Ovary (tissue), 9 donors: ENCODE measurements around the gene SMAD9. TPM values are rescaled to one million over a fixed set of nuclear protein-coding genes. Genes with fewer than 3 reads are reported as not detected.

Experiments
- DNase-seq, 5 donors: peaks; one replicate each; pipeline ENCODE4 v3.0.0-alpha.2; 2019 to 2020
- H3K27ac ChIP-seq, 2 donors: fragments of 200-600 bp; one replicate each; pipeline versions ENCODE4 v1.5.1 to v1.8.0; 2019 to 2022
- H3K27me3 ChIP-seq: fragments of 200-600 bp; one replicate; pipeline ENCODE4 v1.8.0; 2022
- H3K36me3 ChIP-seq: fragments of 200-600 bp; sonication (generic); one replicate; pipeline ENCODE4 v1.5.1; 2019
- H3K4me1 ChIP-seq: one replicate; pipeline ENCODE4 v1.8.1; 2013; ENCODE audit warnings: mild to moderate bottlenecking, moderate library complexity; ENCODE audit not compliant: insufficient read depth
- H3K4me3 ChIP-seq: fragments of 200-600 bp; sonication (generic); one replicate; pipeline ENCODE4 v1.5.1; 2017
- H3K9me3 ChIP-seq, 2 donors: fragments of 200-600 bp in 1 of 2; sonication (generic) in 1 of 2; one replicate each; pipeline versions ENCODE4 v1.5.1 to v1.8.1; 2013 to 2019; ENCODE audit warnings: mild to moderate bottlenecking in 1 of 2, moderate library complexity in 1 of 2
- EP300 ChIP-seq: sonication (generic); formaldehyde crosslinking; IDR thresholded peaks from one replicate; pipeline ENCODE4 v1.6.1; 2017; ENCODE audit warnings: antibody characterized with exemption
- POLR2A ChIP-seq: fragments of 450-650 bp; IDR thresholded peaks from one replicate; pipeline ENCODE4 v1.6.1; 2017; ENCODE audit warnings: antibody characterized with exemption, mild to moderate bottlenecking, moderate library complexity
- WGBS, 3 donors: extraction: QIAGEN DNeasy Blood & Tissue Kit in 1 of 3; methylation state at CpG; one replicate each; pipeline versions ENCODE4 v1.1.5 to v1.1.7; 2013 to 2017; 5-methylcytosine and 5-hydroxymethylcytosine counted together
- intact Hi-C, 4 donors: fragments of 100-400 bp; cut with DNase I; formaldehyde crosslinking; loops; one replicate each; pipeline versions ENCODE4 v1.11.0 to v1.15.1; 2022 to 2023
- polyA plus RNA-seq, 2 donors: library from polyadenylated mRNA; stranded (reverse); fragments of 200-250 nt in 1 of 2; fragments of 350-450 nt in 1 of 2; fragmentation: Illumina TruSeq in 1 of 2; extraction: RNeasy Lipid Tissue Mini Kit (QIAGEN cat#74804) in 1 of 2; gene quantifications; one replicate each; pipeline ENCODE4 v1.2.3, GENCODE V29; 2013 to 2014
- total RNA-seq, 7 donors: library from RNA; depleted of rRNA in 2 of 7; stranded (reverse); fragments of >200 nt in 2 of 7; fragmentation: NEBNext Ultra II Directional in 3 of 7; extraction: Animal tissue kit (Norgen Biotek cat#: 25700) in 3 of 7; gene quantifications; one replicate each; pipeline versions ENCODE4 v1.1.0 to v1.2.4, GENCODE V29; 2016 to 2023
- TF ChIP-seq, protein P1 (sequence below), 3 donors: fragments of 450-650 bp in 2 of 3; fragments of 200-600 bp in 1 of 3; IDR thresholded peaks; one replicate each; pipeline versions ENCODE4 v1.5.1 to v1.8.0; 2016 to 2022; ENCODE audit warnings: antibody characterized with exemption in 3 of 3, mild to moderate bottlenecking in 1 of 3
- donor health status: DM: no; HTN: no; CAD: no; lungs with moderate emphysema.
- donor health status: DM: no; HTN: no; CAD: no.
- donor health status: Bipolar disorder and iron deficiency.
- donor health status: DM: yes; HTN: yes; CAD: no.
- donor health status: DM: no; HTN: no; CAD: no.
- donor health status: DM: yes; HTN: yes; CAD: no.

SMAD9 gene
- total and polyA plus RNA-seq, 9 donors = 7.6 to 26.5 (median 11.7) TPM

- Histone ChIP-seq H3K27me3 (no peaks in the 10 kb centered on the region), H3K4me1 (peaks cover 6% of the 10 kb centered on the region), H3K27ac (no peak overlapping the region), H3K36me3 (no peaks in the 10 kb centered on the region), H3K4me3 (no peak overlapping the region), H3K9me3 (no peaks in the 10 kb centered on the region)
- intact Hi-C loops = no loop called here
- TF ChIP-seq POLR2A (no peak), EP300 (no peak)
- TF ChIP-seq, protein P1, sequence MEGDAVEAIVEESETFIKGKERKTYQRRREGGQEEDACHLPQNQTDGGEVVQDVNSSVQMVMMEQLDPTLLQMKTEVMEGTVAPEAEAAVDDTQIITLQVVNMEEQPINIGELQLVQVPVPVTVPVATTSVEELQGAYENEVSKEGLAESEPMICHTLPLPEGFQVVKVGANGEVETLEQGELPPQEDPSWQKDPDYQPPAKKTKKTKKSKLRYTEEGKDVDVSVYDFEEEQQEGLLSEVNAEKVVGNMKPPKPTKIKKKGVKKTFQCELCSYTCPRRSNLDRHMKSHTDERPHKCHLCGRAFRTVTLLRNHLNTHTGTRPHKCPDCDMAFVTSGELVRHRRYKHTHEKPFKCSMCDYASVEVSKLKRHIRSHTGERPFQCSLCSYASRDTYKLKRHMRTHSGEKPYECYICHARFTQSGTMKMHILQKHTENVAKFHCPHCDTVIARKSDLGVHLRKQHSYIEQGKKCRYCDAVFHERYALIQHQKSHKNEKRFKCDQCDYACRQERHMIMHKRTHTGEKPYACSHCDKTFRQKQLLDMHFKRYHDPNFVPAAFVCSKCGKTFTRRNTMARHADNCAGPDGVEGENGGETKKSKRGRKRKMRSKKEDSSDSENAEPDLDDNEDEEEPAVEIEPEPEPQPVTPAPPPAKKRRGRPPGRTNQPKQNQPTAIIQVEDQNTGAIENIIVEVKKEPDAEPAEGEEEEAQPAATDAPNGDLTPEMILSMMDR (IDR thresholded peaks at IDR 0.05) = no peak
- 82 to 92% (median 88%) methylated on average over 3 of the region's 3 CpGs for WGBS, 3 donors
- DNase-seq = no peak
These were observed 97.3 kb downstream of the SMAD9 start for GRCh38 chr13:36822785-36823184.

- 50 to 60% (median 57%) methylated on average over 4 of the region's 4 CpGs for WGBS, 3 donors
- intact Hi-C loops = no loop called here
- TF ChIP-seq EP300 (no peak), POLR2A (no peak)
- TF ChIP-seq, protein P1 (IDR thresholded peaks at IDR 0.05) = no peak
- Histone ChIP-seq H3K27me3 (no peaks in the 10 kb centered on the region), H3K27ac (no peak overlapping the region), H3K36me3 (no peaks in the 10 kb centered on the region), H3K9me3 (no peaks in the 10 kb centered on the region), H3K4me1 (peaks cover 6% of the 10 kb centered on the region), H3K4me3 (peak overlapping the region; percentile 79)
- DNase-seq = no peak
These were observed 99.8 kb downstream of the SMAD9 start for GRCh38 chr13:36820222-36820621.

DNA sequence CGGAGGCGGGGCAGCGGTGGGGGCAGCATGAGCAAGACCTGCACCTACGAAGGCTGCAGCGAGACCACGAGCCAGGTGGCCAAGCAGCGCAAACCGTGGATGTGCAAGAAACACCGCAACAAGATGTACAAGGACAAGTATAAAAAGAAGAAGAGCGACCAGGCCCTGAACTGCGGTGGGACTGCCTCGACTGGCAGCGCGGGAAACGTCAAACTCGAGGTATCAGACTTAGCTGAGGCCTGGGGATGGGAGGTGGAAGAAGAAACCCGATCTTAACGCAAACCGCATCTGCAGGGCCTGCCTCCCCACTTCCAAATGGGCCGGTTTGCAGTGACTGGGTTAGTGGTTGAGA lies 100.3 kb downstream of the SMAD9 start:
- Histone ChIP-seq H3K9me3 (no peaks in the 10 kb centered on the region), H3K4me3 (peak overlapping the region; percentile 79), H3K36me3 (no peaks in the 10 kb centered on the region), H3K27ac (peak overlapping the region; percentile 61 to 70), H3K4me1 (peaks cover 6% of the 10 kb centered on the region), H3K27me3 (no peaks in the 10 kb centered on the region)
- TF ChIP-seq EP300 (no peak), POLR2A (no peak)
- TF ChIP-seq, protein P1 (IDR thresholded peaks at IDR 0.05) = no peak
- WGBS, 3 donors = 1 to 2% (median 1%) methylated on average over 20 of the region's 20 CpGs
- DNase-seq = peak in 1 of 5 donors; percentile 19
- intact Hi-C loops = no loop called here

GRCh38 chr13:36818804-36819738 lies 101.0 kb downstream of the SMAD9 start, which contains the start of gene RFXAP:
Gene RFXAP, plus strand, starts transcription at chr13:36819222. Its CDS starts 136 bp downstream, at chr13:36819358.
- peaks cover 6% of the 10 kb centered on the region for H3K4me1 ChIP-seq
- H3K9me3 ChIP-seq = no peaks in the 10 kb centered on the region
- 0 to 1% (median 1%) methylated on average over 46 to 78 of the region's 78 CpGs for WGBS, 3 donors
- intact Hi-C loops = no loop called here
- H3K36me3 ChIP-seq = no peaks in the 10 kb centered on the region
- peak within 1 kb of the TSS; percentile 79 for H3K4me3 ChIP-seq
- peak within 1 kb of the TSS; percentile 61 to 70 for H3K27ac ChIP-seq
- DNase-seq = peak; percentile 87 to 94 (median 92)
- H3K27me3 ChIP-seq = no peaks in the 10 kb centered on the region
- TF ChIP-seq POLR2A (peak; percentile 54), EP300 (no peak)
- TF ChIP-seq, protein P1 (IDR thresholded peaks at IDR 0.05) = peak in 1 of 3 donors; percentile 11
